Heart left ventricle (tissue), 16 donors: ENCODE data around the gene TEDC1. TPM values are rescaled to one million over a fixed set of nuclear protein-coding genes. Genes with fewer than 3 reads are reported as not detected.

ENCODE experiments used
- ATAC-seq, 4 donors: fragments of 200-7000 bp; cut with Tn5 transposase; one replicate each; pipeline ENCODE4 v1.9.1; 2020 to 2022; ENCODE audit warnings: moderate library complexity in 4 of 4, mild to moderate bottlenecking in 3 of 4, moderate number of reproducible peaks in 1 of 4
- DNase-seq, 5 donors: peaks; one replicate each; pipeline ENCODE4 v3.0.0-alpha.2; 2020
- H3K27ac ChIP-seq, 12 donors: fragments of 200-600 bp; sonication (generic) in 4 of 12; one replicate each; pipeline versions ENCODE4 v1.5.0 to v1.8.0; 2016 to 2022; ENCODE audit warnings: mild to moderate bottlenecking in 2 of 12
- H3K27me3 ChIP-seq, 9 donors: fragments of 200-600 bp; sonication (generic) in 2 of 9; one replicate each; pipeline versions ENCODE4 v1.5.1 to v1.8.0; 2016 to 2022; ENCODE audit warnings: mild to moderate bottlenecking in 3 of 9
- H3K36me3 ChIP-seq, 9 donors: fragments of 200-600 bp; sonication (generic) in 2 of 9; one replicate each; pipeline versions ENCODE4 v1.5.0 to v1.8.0; 2018 to 2022; ENCODE audit warnings: mild to moderate bottlenecking in 2 of 9
- H3K4me1 ChIP-seq, 12 donors: fragments of 200-600 bp; sonication (generic) in 4 of 12; one replicate each; pipeline versions ENCODE4 v1.5.0 to v1.8.0; 2016 to 2022; ENCODE audit warnings: mild to moderate bottlenecking in 3 of 12
- H3K4me3 ChIP-seq, 12 donors: fragments of 200-600 bp; sonication (generic) in 4 of 12; one replicate each; pipeline versions ENCODE4 v1.5.0 to v1.8.0; 2017 to 2022; ENCODE audit warnings: mild to moderate bottlenecking in 9 of 12, moderate library complexity in 4 of 12
- H3K9me3 ChIP-seq, 12 donors: fragments of 200-600 bp; sonication (generic) in 4 of 12; one replicate each; pipeline versions ENCODE4 v1.5.0 to v1.8.0; 2016 to 2022; ENCODE audit warnings: mild to moderate bottlenecking in 1 of 12
- POLR2A ChIP-seq, 2 donors: fragments of 450-650 bp; IDR thresholded peaks; one replicate each; pipeline ENCODE4 v1.6.1; 2017; ENCODE audit warnings: antibody characterized with exemption in 2 of 2, mild to moderate bottlenecking in 2 of 2, moderate library complexity in 2 of 2
- WGBS, 4 donors: extraction: QIAGEN DNeasy Blood & Tissue Kit in 2 of 4; methylation state at CpG; one replicate each; pipeline versions ENCODE4 v1.1.5 to v1.1.7; 2013 to 2018; 5-methylcytosine and 5-hydroxymethylcytosine counted together
- intact Hi-C, 10 donors: fragments of 100-400 bp; cut with DNase I; formaldehyde crosslinking; loops; one replicate each; pipeline versions ENCODE4 v1.11.1 to v1.14.2; 2022
- polyA plus RNA-seq, 2 donors: library from polyadenylated mRNA; stranded (reverse); fragments of 200-250 nt; gene quantifications; one replicate each; pipeline ENCODE4 v1.2.3, GENCODE V29; 2013
- total RNA-seq, 9 donors: library from RNA; depleted of rRNA in 2 of 9; stranded (reverse); fragments of >200 nt in 2 of 9; fragmentation: NEBNext Ultra II Directional in 3 of 9; extraction: Animal tissue kit (Norgen Biotek cat#: 25700) in 3 of 9; gene quantifications; one replicate each; pipeline versions ENCODE4 v1.1.0 to v1.2.4, GENCODE V29; 2016 to 2023
- TF ChIP-seq, protein P1 (sequence below), 12 donors: fragments of 200-600 bp; sonication (generic) in 4 of 12; IDR thresholded peaks; one replicate each; pipeline versions ENCODE4 v1.5.0 to v1.8.0; 2018 to 2022; ENCODE audit warnings: antibody characterized with exemption in 12 of 12, mild to moderate bottlenecking in 5 of 12
- donor health status: ischemic (EF 13 %, LVEDD 7.1; RV severe dilation, severe dysfunction).
- donor health status: healthy with polysubstance abuse.
- donor health status: DM: no; HTN: yes; CAD: no.
- donor health status: DM: no; HTN: no; CAD: no.
- donor health status: ischemic (EF 25% LVEDD 6.9; RV normal size, moderate dysfunction).
- donor health status: ischemic (EF 25% LVEDD 5.7; RV mildly dilated, moderate dysfunction).
- donor health status: healthy.
- donor health status: DM: yes; HTN: yes; CAD: no.
- donor health status: ischemic (EF 35%, LVEDD 5.7; RV mildly dilated, moderate dysfunction).
- donor health status: nonischemic (EF 11% LVEDD 7.7; RV severe dilation, severe dysfunction).
- donor health status: DM: yes; HTN: yes; CAD: no.
- donor health status: PGD.
- donor health status: ischemic (EF 29% LVEDD 5.4; RV normal size, mild dysfunction).
- donor health status: nonischemic (EF 23%, LVEDD 6.1; RV moderate dilation, normal function).

TEDC1 gene
- total and polyA plus RNA-seq, 11 donors = 0.94 to 12.4 (median 3.7) TPM

DNA sequence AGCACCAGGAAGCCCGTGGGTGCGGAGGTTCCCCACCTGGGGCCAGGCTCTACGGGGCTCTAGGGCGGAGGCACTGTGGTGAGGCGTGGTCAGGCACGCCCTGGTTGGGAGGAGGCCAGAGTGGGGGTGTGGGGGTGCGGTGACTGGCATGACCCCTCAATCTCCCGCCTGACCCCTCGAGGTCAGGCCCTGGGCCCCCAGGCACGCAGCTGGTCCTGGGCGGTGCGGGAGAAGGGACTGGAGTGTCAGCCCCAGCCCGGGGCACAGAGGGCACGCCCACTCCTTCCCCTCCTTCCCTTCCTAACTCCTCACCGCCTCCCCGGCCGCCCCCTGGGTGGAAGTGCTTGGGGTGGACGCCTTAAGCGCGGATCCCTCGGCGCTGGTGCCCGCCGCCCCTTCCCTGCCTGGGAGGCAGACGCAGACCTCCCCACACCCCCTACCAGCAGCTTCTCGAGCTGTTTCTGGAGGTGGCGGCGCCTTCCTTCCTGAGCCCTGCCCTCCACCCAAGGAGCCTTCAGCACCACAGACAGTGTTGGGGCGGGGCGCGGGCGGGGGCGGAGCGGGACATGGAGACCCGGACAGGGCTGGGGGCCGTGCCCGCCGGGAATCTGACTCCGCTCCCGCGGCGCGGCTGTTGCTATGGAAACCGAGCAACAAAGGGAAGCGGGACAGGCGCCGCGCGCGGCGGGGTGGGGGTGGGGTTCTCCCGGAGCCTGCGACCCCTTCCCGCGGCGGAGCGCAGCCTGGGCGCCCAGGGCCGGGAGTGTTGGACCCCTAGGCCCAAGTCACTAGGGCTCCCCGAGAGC is 17.2 kb upstream of the TEDC1 start:
- peaks cover 0 to 26% (median 0%) of the 10 kb centered on the region in 9 donors for H3K27me3 ChIP-seq
- peak overlapping the region; percentile 43 to 100 (median 71) for H3K4me3 ChIP-seq
- peak overlapping the region; percentile 87 to 100 (median 97) for H3K27ac ChIP-seq
- DNase-seq (peak; percentile 97 to 99 (median 98)), ATAC-seq (peak; percentile 19 to 53 (median 50))
- WGBS, 4 donors = 1 to 5% (median 3%) methylated on average over 14 to 60 of the region's 60 CpGs
- peaks cover 0 to 80% (median 60%) of the 10 kb centered on the region in 12 donors for H3K4me1 ChIP-seq
- intact Hi-C loops = loop anchor here in 2 of 10 donors (2.0 kb wide), 2 partner anchors 15 to 277 kb away; no protein-coding TSS in a partner anchor
- no peaks in the 10 kb centered on the region for H3K9me3 ChIP-seq
- TF ChIP-seq POLR2A (IDR thresholded peaks at IDR 0.05) = peak in 1 of 2 donors; percentile 39
- TF ChIP-seq, protein P1, sequence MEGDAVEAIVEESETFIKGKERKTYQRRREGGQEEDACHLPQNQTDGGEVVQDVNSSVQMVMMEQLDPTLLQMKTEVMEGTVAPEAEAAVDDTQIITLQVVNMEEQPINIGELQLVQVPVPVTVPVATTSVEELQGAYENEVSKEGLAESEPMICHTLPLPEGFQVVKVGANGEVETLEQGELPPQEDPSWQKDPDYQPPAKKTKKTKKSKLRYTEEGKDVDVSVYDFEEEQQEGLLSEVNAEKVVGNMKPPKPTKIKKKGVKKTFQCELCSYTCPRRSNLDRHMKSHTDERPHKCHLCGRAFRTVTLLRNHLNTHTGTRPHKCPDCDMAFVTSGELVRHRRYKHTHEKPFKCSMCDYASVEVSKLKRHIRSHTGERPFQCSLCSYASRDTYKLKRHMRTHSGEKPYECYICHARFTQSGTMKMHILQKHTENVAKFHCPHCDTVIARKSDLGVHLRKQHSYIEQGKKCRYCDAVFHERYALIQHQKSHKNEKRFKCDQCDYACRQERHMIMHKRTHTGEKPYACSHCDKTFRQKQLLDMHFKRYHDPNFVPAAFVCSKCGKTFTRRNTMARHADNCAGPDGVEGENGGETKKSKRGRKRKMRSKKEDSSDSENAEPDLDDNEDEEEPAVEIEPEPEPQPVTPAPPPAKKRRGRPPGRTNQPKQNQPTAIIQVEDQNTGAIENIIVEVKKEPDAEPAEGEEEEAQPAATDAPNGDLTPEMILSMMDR (IDR thresholded peaks at IDR 0.05) = no peak
- H3K36me3 ChIP-seq = peaks cover 0 to 16% (median 7%) of the 10 kb centered on the region in 9 donors

DNA sequence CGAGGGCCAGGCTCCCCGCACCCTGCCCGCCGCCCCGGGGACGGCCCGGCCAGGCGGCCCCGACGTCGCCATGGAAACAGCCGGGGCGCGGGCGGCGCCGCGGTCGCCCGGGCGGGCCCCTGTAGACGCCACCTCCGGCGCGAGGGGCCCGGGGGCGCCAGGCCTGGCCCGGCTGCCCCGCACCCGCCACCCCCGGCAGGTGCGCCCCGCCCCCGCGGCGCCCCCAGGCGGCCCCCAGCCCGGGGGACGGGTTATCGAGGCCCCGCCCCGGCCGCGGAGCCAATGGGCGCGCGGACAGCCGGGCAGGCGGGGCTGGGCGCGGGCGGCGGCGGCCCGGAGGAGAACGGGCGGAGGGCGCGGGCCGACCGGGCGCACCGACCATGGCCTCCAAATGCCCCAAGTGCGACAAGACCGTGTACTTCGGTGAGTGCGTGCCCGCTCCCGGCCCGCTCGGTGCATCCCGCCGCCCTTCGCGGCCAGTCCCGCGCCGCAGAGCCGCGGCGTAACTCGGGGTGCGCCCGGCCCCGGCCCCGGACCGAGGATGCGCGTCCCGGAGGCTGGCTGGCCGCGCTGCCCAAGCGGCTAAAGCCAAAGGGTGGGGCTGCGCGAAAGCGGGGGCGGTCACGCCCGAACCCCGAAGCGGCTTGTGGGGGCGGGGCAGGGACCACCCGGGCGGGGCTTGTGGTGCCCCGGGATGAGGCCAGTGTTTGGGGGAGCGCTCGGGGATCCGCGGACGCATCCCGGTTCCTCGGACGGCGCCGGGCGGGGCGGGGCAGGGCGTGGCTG is 16.4 kb upstream of the TEDC1 start, which contains the start of gene CRIP2:
CRIP2 (plus strand) TSS at position 339 of the 786 bp plus-strand sequence; CDS start at position 381, 42 bp downstream.
- Histone ChIP-seq H3K4me1 (peaks cover 0 to 80% (median 56%) of the 10 kb centered on the region in 12 donors), H3K36me3 (peaks cover 0 to 24% (median 13%) of the 10 kb centered on the region in 9 donors), H3K27ac (peak within 1 kb of the TSS; percentile 93 to 100 (median 99)), H3K27me3 (peaks cover 0 to 30% (median 0%) of the 10 kb centered on the region in 9 donors), H3K4me3 (peak within 1 kb of the TSS; percentile 72 to 100 (median 96)), H3K9me3 (no peaks in the 10 kb centered on the region)
- TF ChIP-seq, protein P1 (IDR thresholded peaks at IDR 0.05) = no peak
- peak; percentile 59 to 95 for TF ChIP-seq POLR2A (IDR thresholded peaks at IDR 0.05)
- WGBS, 4 donors = 0 to 1% (median 1%) methylated on average over 15 to 118 of the region's 118 CpGs
- intact Hi-C loops = loop anchor here in 2 of 10 donors (2.0 to 5.0 kb wide), 3 partner anchors 14 to 278 kb away; partner anchors contain the start of gene TEX22 (in 1 of the 2)
- ATAC-seq = peak in 2 of 4 donors; percentile 2 to 16
- DNase-seq = peak in 4 of 5 donors; percentile 77 to 82 (median 80)

DNA sequence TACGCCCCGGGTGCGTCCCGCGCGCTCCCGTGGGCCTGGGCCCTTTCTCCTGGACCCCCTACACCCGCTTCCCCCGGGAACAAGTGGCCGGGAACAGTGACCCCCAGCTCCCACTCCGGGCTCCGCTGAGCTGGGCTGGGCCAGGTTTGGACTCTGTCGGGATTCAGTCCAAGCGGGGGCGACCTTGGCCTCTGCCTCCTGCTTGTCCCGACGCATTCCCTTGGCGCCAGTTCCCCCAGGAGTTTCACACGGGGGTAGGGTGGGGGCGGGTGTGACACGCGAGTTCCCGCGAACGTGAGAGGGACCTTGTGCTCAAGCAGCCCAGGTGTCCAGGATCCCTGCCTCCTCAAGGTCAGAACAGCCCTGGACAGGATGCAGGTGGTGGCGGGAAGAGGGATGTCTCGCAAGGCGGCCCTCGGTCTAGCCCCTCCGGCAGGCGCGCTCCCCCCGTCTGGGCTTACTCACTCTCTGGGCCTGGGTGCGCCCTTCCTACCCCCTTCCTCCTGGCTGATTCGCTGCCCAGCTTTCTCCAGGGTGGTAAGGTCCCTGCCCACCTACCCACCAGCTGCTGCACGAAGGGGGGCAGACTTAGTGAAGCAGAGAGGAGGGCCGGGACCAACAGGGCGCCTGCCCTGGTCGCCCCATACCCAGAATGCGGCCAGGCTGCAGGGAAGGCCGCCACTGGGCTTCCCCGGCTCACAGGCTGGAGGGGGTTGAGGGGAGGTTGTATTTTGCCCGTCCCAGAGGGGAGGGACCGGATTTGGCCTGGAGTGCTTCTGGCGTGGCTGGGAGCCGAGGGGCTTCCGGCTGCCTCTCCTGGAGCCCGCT is 15.6 kb upstream of the TEDC1 start:
- peak overlapping the region; percentile 72 to 100 (median 96) for H3K4me3 ChIP-seq
- peaks cover 0 to 24% (median 15%) of the 10 kb centered on the region in 9 donors for H3K36me3 ChIP-seq
- no peaks in the 10 kb centered on the region for H3K9me3 ChIP-seq
- no peak for TF ChIP-seq POLR2A (IDR thresholded peaks at IDR 0.05)
- TF ChIP-seq, protein P1 (IDR thresholded peaks at IDR 0.05) = no peak
- intact Hi-C loops = loop anchor here in 2 of 10 donors (2.0 to 5.0 kb wide), 3 partner anchors 13 to 279 kb away; partner anchors contain the start of gene TEX22 (in 1 of the 2)
- H3K4me1 ChIP-seq = peaks cover 0 to 80% (median 59%) of the 10 kb centered on the region in 12 donors
- peaks cover 0 to 32% (median 0%) of the 10 kb centered on the region in 9 donors for H3K27me3 ChIP-seq
- peak in 2 of 4 donors; percentile 0 to 19 for ATAC-seq
- peak overlapping the region; percentile 93 to 100 (median 99) for H3K27ac ChIP-seq
- 0 to 8% (median 1%) methylated on average over 10 to 48 of the region's 48 CpGs for WGBS, 4 donors
- DNase-seq = peak; percentile 72 to 84 (median 79)
